H9 (cell line): ENCODE results near the gene C1orf216. TPM values are rescaled to one million over a fixed set of nuclear protein-coding genes. Genes with fewer than 3 reads are reported as not detected.

Experiments
- DNase-seq: peaks from one replicate; pipeline ENCODE4 v3.0.0-alpha.2; 2017
- H2AFZ ChIP-seq: one replicate; pipeline ENCODE4 v1.6.1; 2013; ENCODE audit warnings: mild to moderate bottlenecking, low read length, control low read depth, moderate library complexity
- H2AK5ac ChIP-seq: 2 replicates; pipeline ENCODE4 v1.6.1; 2013; ENCODE audit warnings: low read length, control low read depth, mixed read lengths; ENCODE audit not compliant: insufficient read length
- H2BK120ac ChIP-seq: one replicate; pipeline ENCODE4 v1.6.1; 2013; ENCODE audit warnings: low read depth, mild to moderate bottlenecking, low read length, control low read depth, inconsistent platforms; ENCODE audit not compliant: poor library complexity, severe bottlenecking
- H2BK12ac ChIP-seq: 2 replicates; pipeline ENCODE4 v1.6.1; 2013; ENCODE audit warnings: low read length, control low read depth, mixed read lengths, low read depth; ENCODE audit not compliant: insufficient read length
- H2BK15ac ChIP-seq: 2 replicates; pipeline ENCODE4 v1.6.1; 2013; ENCODE audit warnings: low read depth, low read length, control low read depth
- H2BK20ac ChIP-seq: one replicate; pipeline ENCODE4 v1.6.1; 2013; ENCODE audit warnings: low read depth, mild to moderate bottlenecking, low read length, control low read depth, inconsistent platforms; ENCODE audit not compliant: poor library complexity, severe bottlenecking
- H2BK5ac ChIP-seq: 2 replicates; pipeline ENCODE4 v1.6.1; 2013; ENCODE audit warnings: low read length, control low read depth, mixed read lengths; ENCODE audit not compliant: insufficient read length
- H3K14ac ChIP-seq: 2 replicates; pipeline ENCODE4 v1.6.1; 2013; ENCODE audit warnings: low read length, control low read depth; ENCODE audit not compliant: insufficient read depth
- H3K18ac ChIP-seq: 2 replicates; pipeline ENCODE4 v1.6.1; 2013; ENCODE audit warnings: low read depth, mild to moderate bottlenecking, mixed read lengths, low read length, control low read depth; ENCODE audit not compliant: insufficient read length
- H3K23ac ChIP-seq: 2 replicates; pipeline ENCODE4 v1.6.1; 2013; ENCODE audit warnings: low read length, control low read depth, mixed read lengths, low read depth; ENCODE audit not compliant: insufficient read length
- H3K23me2 ChIP-seq: 2 replicates; pipeline ENCODE4 v1.6.1; 2013; ENCODE audit warnings: low read depth, mild to moderate bottlenecking, mixed read lengths, low read length, control low read depth; ENCODE audit not compliant: insufficient read length, poor library complexity, severe bottlenecking
- H3K27ac ChIP-seq: 2 replicates; pipeline ENCODE4 v1.5.1; 2013; ENCODE audit warnings: low read length, control low read depth, mixed read lengths, low read depth; ENCODE audit not compliant: insufficient read length
- H3K27me3 ChIP-seq: 2 replicates; pipeline ENCODE4 v1.6.1; 2013; ENCODE audit warnings: low read length, control low read depth, inconsistent platforms; ENCODE audit not compliant: insufficient read depth
- H3K4ac ChIP-seq: 2 replicates; pipeline ENCODE4 v1.6.1; 2013; ENCODE audit warnings: low read depth, mild to moderate bottlenecking, control low read depth, inconsistent platforms, low read length, moderate library complexity
- H3K4me1 ChIP-seq: 2 replicates; pipeline ENCODE4 v1.6.1; 2013; ENCODE audit warnings: low read length, control low read depth, inconsistent platforms; ENCODE audit not compliant: insufficient read depth
- H3K4me2 ChIP-seq: 2 replicates; pipeline ENCODE4 v1.6.1; 2013; ENCODE audit warnings: low read length, control low read depth, mixed read lengths; ENCODE audit not compliant: insufficient read length, insufficient read depth
- H3K56ac ChIP-seq: 2 replicates; pipeline ENCODE4 v1.6.1; 2013; ENCODE audit warnings: low read depth, mild to moderate bottlenecking, mixed read lengths, low read length, control low read depth; ENCODE audit not compliant: insufficient read length
- H3K79me1 ChIP-seq: 2 replicates; pipeline ENCODE4 v1.6.1; 2013; ENCODE audit warnings: low read depth, mild to moderate bottlenecking, moderate library complexity, low read length, control low read depth, inconsistent platforms; ENCODE audit not compliant: insufficient read depth, poor library complexity, severe bottlenecking
- H3K79me2 ChIP-seq: 2 replicates; pipeline ENCODE4 v1.6.1; 2013; ENCODE audit warnings: low read length, control low read depth, inconsistent platforms; ENCODE audit not compliant: insufficient read depth
- H3K9ac ChIP-seq: 2 replicates; pipeline ENCODE4 v1.6.1; 2013; ENCODE audit warnings: low read length, control low read depth, mixed read lengths; ENCODE audit not compliant: insufficient read length; ENCODE audit errors: extremely low read depth
- H3K9me3 ChIP-seq: one replicate; pipeline ENCODE4 v1.6.1; 2013; ENCODE audit warnings: low read depth, low read length, inconsistent platforms; ENCODE audit not compliant: control insufficient read depth
- H3T11ph ChIP-seq: one replicate; pipeline ENCODE4 v1.6.1; 2013; ENCODE audit warnings: mild to moderate bottlenecking, low read length, control low read depth, inconsistent platforms
- H4K20me1 ChIP-seq: one replicate; pipeline ENCODE4 v1.6.1; 2013; ENCODE audit not compliant: control insufficient read depth, insufficient read length, insufficient read depth
- H4K5ac ChIP-seq: 2 replicates; pipeline ENCODE4 v1.6.1; 2013; ENCODE audit warnings: low read depth, mild to moderate bottlenecking, mixed read lengths, low read length, control low read depth; ENCODE audit not compliant: insufficient read length
- H4K8ac ChIP-seq: replicated peaks from 2 replicates; pipeline ENCODE4 v1.6.1; 2013; ENCODE audit warnings: low read length, control low read depth, mixed read lengths, low read depth; ENCODE audit not compliant: insufficient read length
- H4K91ac ChIP-seq: 2 replicates; pipeline ENCODE4 v1.6.1; 2013; ENCODE audit warnings: low read depth, mild to moderate bottlenecking, moderate library complexity, mixed read lengths, low read length, control low read depth; ENCODE audit not compliant: insufficient read length
- H3K27ac Mint-ChIP-seq, 3 experiments: 2 replicates in 2 of 3; 3 replicates in 1 of 3; pipeline ENCODE4 v1.8.0; 2020 to 2021; ENCODE audit warnings: mixed read lengths in 3 of 3, mild to moderate bottlenecking in 1 of 3, moderate library complexity in 1 of 3
- H3K27me3 Mint-ChIP-seq: 2 replicates; pipeline ENCODE4 v1.8.0; 2021; ENCODE audit warnings: low read depth, mild to moderate bottlenecking, moderate library complexity, mixed read lengths
- H3K36me3 Mint-ChIP-seq, 3 experiments: 2 replicates in 2 of 3; 3 replicates in 1 of 3; pipeline ENCODE4 v1.8.0; 2020 to 2021; ENCODE audit warnings: low read depth in 3 of 3, mixed read lengths in 3 of 3; ENCODE audit not compliant: insufficient read depth in 1 of 3
- H3K4me1 Mint-ChIP-seq, 2 experiments: 2 replicates each; pipeline ENCODE4 v1.8.0; 2020; ENCODE audit warnings: mixed read lengths in 2 of 2
- H3K4me3 Mint-ChIP-seq, 2 experiments: 2 replicates in 1 of 2; 3 replicates in 1 of 2; pipeline ENCODE4 v1.8.0; 2020 to 2021; ENCODE audit warnings: mild to moderate bottlenecking in 2 of 2, mixed read lengths in 2 of 2, moderate library complexity in 1 of 2
- H3K9me3 Mint-ChIP-seq, 2 experiments: 2 replicates in 1 of 2; 3 replicates in 1 of 2; pipeline ENCODE4 v1.8.0; 2020; ENCODE audit warnings: mild to moderate bottlenecking in 2 of 2, mixed read lengths in 2 of 2, moderate library complexity in 1 of 2
- CTCF ChIP-seq: fragments of 200-600 bp; sonication (generic); conservative IDR thresholded peaks from 3 replicates; pipeline ENCODE4 v1.8.0; 2021; ENCODE audit warnings: antibody characterized with exemption, mild to moderate bottlenecking
- WGBS: extraction: QIAGEN DNeasy Blood & Tissue Kit; methylation state at CpG from one replicate; pipeline ENCODE4 v1.1.7; 2013; ENCODE audit warnings: missing lambda C conversion rate, low lambda C conversion rate, mixed read lengths; ENCODE audit not compliant: insufficient read length; ENCODE audit errors: extremely low coverage; 5-methylcytosine and 5-hydroxymethylcytosine counted together
- total RNA-seq: library from RNA; stranded (reverse); gene quantifications from 2 replicates; pipeline ENCODE4 v1.2.1, GENCODE V29; 2021

C1orf216 gene
- total RNA-seq, 1 experiment from 2014 or later = 13.5 TPM

- Histone ChIP-seq H3K23ac (no peak overlapping the region), H2BK5ac (no peak overlapping the region), H4K8ac (no peak overlapping the region), H3K14ac (no peak overlapping the region), H3K27ac (no peak overlapping the region), H3K56ac (no peak overlapping the region), H3T11ph (no peak overlapping the region), H2BK120ac (no peak overlapping the region), H2AFZ (no peak overlapping the region), H3K9ac (no peak overlapping the region), H3K79me2 (no peaks in the 10 kb centered on the region), H4K5ac (no peak overlapping the region), H3K4me2 (no peak overlapping the region), H4K20me1 (no peaks in the 10 kb centered on the region), H3K18ac (no peak overlapping the region), H3K4ac (no peak overlapping the region), H2BK12ac (no peak overlapping the region), H3K9me3 (no peaks in the 10 kb centered on the region), H4K91ac (no peak overlapping the region), H2BK15ac (no peak overlapping the region), H3K27me3 (no peaks in the 10 kb centered on the region), H3K4me1 (no peaks in the 10 kb centered on the region; the same call in 1 of the 2 replicates), H3K79me1 (no peaks in the 10 kb centered on the region), H2AK5ac (no peak overlapping the region), H2BK20ac (no peak overlapping the region), H3K23me2 (peaks cover 12% of the 10 kb centered on the region)
- H3K4me1 Mint-ChIP-seq = peaks cover 24% of the 10 kb centered on the region in 2 experiments
- peaks cover 5 to 10% (median 6%) of the 10 kb centered on the region in 3 experiments; a peak in 6 of 7 replicates for H3K36me3 Mint-ChIP-seq
- TF ChIP-seq CTCF = peak; percentile 95
- H3K27me3 Mint-ChIP-seq = peaks cover 16% of the 10 kb centered on the region
- WGBS = no CpG with 5 or more reads among the region's 15 CpGs
- H3K9me3 Mint-ChIP-seq = no peaks in the 10 kb centered on the region
- H3K4me3 Mint-ChIP-seq = no peak overlapping the region
- DNase-seq = peak; percentile 86
- no peak overlapping the region for H3K27ac Mint-ChIP-seq
These were observed 3.1 kb downstream of the C1orf216 start for GRCh38 chr1:35715568-35716002.
